Activated CD4-positive, alpha-beta memory T cell treated with anti-CD3 and anti-CD28 coated beads for 36 hours (primary cell): Measurements from ENCODE around the gene STXBP1. TPM values are rescaled to one million over a fixed set of nuclear protein-coding genes. Genes with fewer than 3 reads are reported as not detected.

Source experiments
- CTCF ChIA-PET: fragments of 350-600 bp; sonication (Branson Sonifier 250); formaldehyde crosslinking; loops from one replicate; lab custom pipeline; 2021; ENCODE audit warnings: antibody characterized with exemption, inconsistent platforms; lab: Charles Lee
- POLR2A ChIA-PET: fragments of 350-600 bp; sonication (Branson Sonifier 250); formaldehyde crosslinking; loops from one replicate; lab custom pipeline; 2021; ENCODE audit warnings: antibody characterized with exemption; lab: Charles Lee
- DNase-seq: peaks from one replicate; pipeline ENCODE4 v3.0.0-alpha.2; 2020
- H3K27ac Mint-ChIP-seq: one replicate; pipeline ENCODE4 v1.8.0; 2021; ENCODE audit warnings: mixed read lengths
- H3K27me3 Mint-ChIP-seq: one replicate; pipeline ENCODE4 v1.8.0; 2021; ENCODE audit warnings: mixed read lengths
- H3K36me3 Mint-ChIP-seq: one replicate; pipeline ENCODE4 v1.8.0; 2021; ENCODE audit warnings: mixed read lengths
- H3K4me1 Mint-ChIP-seq: one replicate; pipeline ENCODE4 v1.8.0; 2021; ENCODE audit warnings: low read depth, mixed read lengths
- H3K4me3 Mint-ChIP-seq: one replicate; pipeline ENCODE4 v1.8.0; 2021; ENCODE audit warnings: mild to moderate bottlenecking, mixed read lengths
- H3K9me3 Mint-ChIP-seq: one replicate; pipeline ENCODE4 v1.8.0; 2021; ENCODE audit warnings: mixed read lengths
- intact Hi-C: fragments of 100-400 bp; cut with micrococcal nuclease; formaldehyde crosslinking; loops from one replicate; pipeline ENCODE4 v1.15.1; 2023
- total RNA-seq, 2 experiments: library from RNA; stranded (reverse); gene quantifications; one replicate each; pipeline ENCODE4 v1.2.3, GENCODE V29; 2021

STXBP1 gene
- total RNA-seq, 2 experiments from 2014 or later: 27.3 to 27.8 TPM

- H3K4me1 Mint-ChIP-seq: peaks cover 4% of the 10 kb centered on the region
- H3K27ac Mint-ChIP-seq: no peak overlapping the region
- H3K36me3 Mint-ChIP-seq: no peaks in the 10 kb centered on the region
- H3K27me3 Mint-ChIP-seq: no peaks in the 10 kb centered on the region
- POLR2A ChIA-PET: interaction anchor here (1.4 kb wide), 1 partner anchor 175 kb away, joined by 3 read pairs; the partner anchor contains the start of genes LRSAM1 and RPL12
- intact Hi-C loops: no loop called here
- DNase-seq: no peak
- H3K4me3 Mint-ChIP-seq: no peak overlapping the region
- CTCF ChIA-PET: interaction anchor here (0.7 kb wide), 1 partner anchor 101 kb away, joined by 3 read pairs; no protein-coding TSS in a partner anchor
- H3K9me3 Mint-ChIP-seq: no peaks in the 10 kb centered on the region
Measured at GRCh38 chr9:127626752-127627493, 14.8 kb downstream of the STXBP1 start.

DNA sequence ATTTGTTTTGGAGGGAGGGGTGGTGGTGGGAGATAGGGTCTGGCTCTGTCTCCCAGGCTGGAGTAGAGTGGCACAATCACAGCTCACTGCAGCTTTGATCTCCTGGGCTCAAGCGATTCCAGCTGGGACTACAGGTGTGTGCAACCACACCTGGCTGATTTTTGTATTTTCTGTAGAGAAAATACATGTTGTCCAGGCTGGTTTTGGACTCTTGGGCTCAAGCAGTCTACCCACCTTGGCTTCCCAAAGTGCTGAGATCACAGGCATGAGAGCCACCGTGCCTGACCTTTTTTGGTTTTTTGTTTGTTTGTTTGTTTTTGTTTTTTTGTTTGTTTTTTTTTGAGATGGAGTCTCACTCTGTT is 15.4 kb downstream of the STXBP1 start:
- DNase-seq: no peak
- ChIA-PET CTCF (no interaction called here), POLR2A (no interaction called here)
- H3K27ac Mint-ChIP-seq: no peak overlapping the region
- H3K36me3 Mint-ChIP-seq: no peaks in the 10 kb centered on the region
- H3K9me3 Mint-ChIP-seq: no peaks in the 10 kb centered on the region
- H3K27me3 Mint-ChIP-seq: no peaks in the 10 kb centered on the region
- H3K4me3 Mint-ChIP-seq: no peak overlapping the region
- intact Hi-C loops: no loop called here
- peaks cover 4% of the 10 kb centered on the region for H3K4me1 Mint-ChIP-seq

DNA sequence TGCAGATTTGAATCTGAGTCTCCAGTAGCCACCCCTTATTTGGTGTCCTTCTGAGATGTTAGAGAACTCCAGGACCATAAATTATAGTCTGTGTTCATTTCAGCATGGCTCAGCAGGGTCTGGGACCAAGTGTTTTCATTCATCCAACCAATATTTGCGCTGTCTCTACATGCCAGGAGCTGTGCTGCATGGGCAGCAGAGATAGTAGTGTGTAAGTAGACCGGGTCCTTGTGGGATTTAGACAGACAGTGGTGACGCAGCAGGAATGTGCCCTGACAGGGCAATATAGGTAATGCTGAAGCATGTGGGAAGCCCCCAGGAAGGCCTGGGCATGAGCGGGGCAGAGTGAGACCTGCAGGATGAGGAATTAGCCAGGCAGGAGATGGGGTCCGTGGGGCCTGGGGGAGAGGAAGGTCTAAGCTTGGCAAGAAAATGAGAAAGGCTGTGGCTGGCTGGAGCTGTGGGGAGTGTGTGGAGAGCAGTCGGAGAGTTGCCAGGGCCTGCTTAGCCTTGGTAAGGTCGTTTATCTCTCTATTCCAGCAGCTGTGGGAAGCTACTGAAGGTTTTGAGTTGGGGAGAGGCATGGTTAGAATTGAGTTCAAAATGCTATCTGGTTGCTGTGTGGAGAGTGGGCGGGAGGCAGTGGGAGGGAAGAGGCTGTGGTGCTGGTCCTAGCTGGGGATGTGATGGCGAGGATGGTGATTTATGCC is 16.8 kb downstream of the STXBP1 start:
- POLR2A ChIA-PET: no interaction called here
- no peak overlapping the region for H3K27ac Mint-ChIP-seq
- intact Hi-C loops: no loop called here
- H3K9me3 Mint-ChIP-seq: no peaks in the 10 kb centered on the region
- no peaks in the 10 kb centered on the region for H3K27me3 Mint-ChIP-seq
- H3K4me1 Mint-ChIP-seq: peaks cover 8% of the 10 kb centered on the region
- no peak overlapping the region for H3K4me3 Mint-ChIP-seq
- CTCF ChIA-PET: no interaction called here
- no peak for DNase-seq
- no peaks in the 10 kb centered on the region for H3K36me3 Mint-ChIP-seq

DNA sequence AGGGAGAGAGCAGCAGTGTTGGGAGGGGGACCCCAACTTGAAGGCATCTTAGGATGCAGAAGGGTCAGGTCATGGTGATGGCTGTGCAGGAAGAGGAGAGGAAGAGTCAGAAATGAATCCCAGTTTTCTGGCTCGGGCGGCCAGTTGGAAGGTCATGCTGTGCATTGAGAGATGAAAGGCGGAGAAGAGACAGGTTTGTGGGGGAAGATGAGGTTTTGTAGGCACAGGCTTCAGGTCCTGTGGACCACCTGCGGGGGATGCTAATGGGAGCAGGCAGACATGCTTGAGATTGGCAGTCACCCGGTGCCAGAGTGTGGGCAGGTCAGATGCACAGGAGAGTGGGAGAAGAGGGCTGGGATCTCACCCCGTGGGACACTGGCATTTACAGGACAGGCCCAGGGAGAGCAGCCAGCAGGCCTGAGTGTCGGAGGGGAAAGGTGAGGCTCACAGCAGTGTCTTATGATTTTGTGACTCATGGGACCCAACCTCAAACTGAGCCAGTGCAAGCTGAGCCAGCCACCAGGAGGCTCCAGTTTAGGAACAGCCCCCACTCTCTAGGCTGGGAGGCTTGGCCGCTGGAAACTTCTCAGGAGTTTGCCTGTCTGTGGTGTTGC is 17.5 kb downstream of the STXBP1 start:
- intact Hi-C loops: no loop called here
- Mint-ChIP-seq H3K27me3 (no peaks in the 10 kb centered on the region), H3K4me3 (no peak overlapping the region), H3K9me3 (no peaks in the 10 kb centered on the region), H3K4me1 (peaks cover 15% of the 10 kb centered on the region), H3K36me3 (no peaks in the 10 kb centered on the region), H3K27ac (no peak overlapping the region)
- ChIA-PET POLR2A (no interaction called here), CTCF (no interaction called here)
- no peak for DNase-seq

DNA sequence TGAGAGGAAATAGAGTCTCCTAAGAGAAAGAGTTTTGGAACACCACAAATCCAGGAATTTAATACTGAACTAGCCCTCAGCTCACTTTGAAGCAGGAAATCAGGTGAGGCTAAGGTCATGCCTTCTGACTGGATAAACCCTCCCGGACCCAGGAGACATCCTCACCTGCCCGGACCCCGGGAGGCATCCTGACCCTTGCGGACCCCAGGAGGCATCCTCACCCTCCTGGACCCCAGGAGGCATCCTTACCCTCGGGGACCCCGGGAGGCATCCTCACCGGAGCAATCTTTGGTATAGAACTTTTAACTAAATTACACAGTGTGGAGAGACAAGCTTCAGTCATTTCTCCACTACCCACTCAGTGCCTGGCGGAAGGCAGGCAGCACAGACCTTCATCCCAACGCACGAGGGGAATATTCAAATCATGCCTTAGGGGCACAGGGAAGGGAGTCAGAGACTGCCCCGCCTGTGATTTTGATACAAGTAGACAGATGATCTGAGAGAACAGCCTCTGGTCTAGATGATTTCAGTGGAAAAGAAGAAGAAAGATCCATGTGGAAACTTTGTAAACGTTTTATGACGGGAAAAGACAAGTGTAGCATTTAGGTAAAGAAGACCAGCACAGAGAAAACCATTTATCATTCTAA is 21.3 kb downstream of the STXBP1 start:
- no peak for DNase-seq
- intact Hi-C loops: no loop called here
- ChIA-PET POLR2A (no interaction called here), CTCF (interaction anchor here (0.8 to 1.8 kb wide), 2 partner anchors 101 to 237 kb away, joined by 3 to 6 read pairs; partner anchors contain the start of gene TOR2A)
- Mint-ChIP-seq H3K27ac (no peak overlapping the region), H3K4me3 (no peak overlapping the region), H3K4me1 (peaks cover 16% of the 10 kb centered on the region), H3K36me3 (no peaks in the 10 kb centered on the region), H3K27me3 (no peaks in the 10 kb centered on the region), H3K9me3 (no peaks in the 10 kb centered on the region)

- no peak overlapping the region for H3K4me3 Mint-ChIP-seq
- ChIA-PET POLR2A (no interaction called here), CTCF (interaction anchor here (0.8 to 1.8 kb wide), 2 partner anchors 101 to 236 kb away, joined by 3 to 6 read pairs; partner anchors contain the start of gene TOR2A)
- no peaks in the 10 kb centered on the region for H3K36me3 Mint-ChIP-seq
- no peaks in the 10 kb centered on the region for H3K9me3 Mint-ChIP-seq
- no peak for DNase-seq
- intact Hi-C loops: no loop called here
- no peak overlapping the region for H3K27ac Mint-ChIP-seq
- H3K4me1 Mint-ChIP-seq: peaks cover 16% of the 10 kb centered on the region
- no peaks in the 10 kb centered on the region for H3K27me3 Mint-ChIP-seq
Measured at GRCh38 chr9:127634021-127634420, 21.9 kb downstream of the STXBP1 start.

- POLR2A ChIA-PET: no interaction called here
- H3K9me3 Mint-ChIP-seq: no peaks in the 10 kb centered on the region
- H3K36me3 Mint-ChIP-seq: no peaks in the 10 kb centered on the region
- peaks cover 12% of the 10 kb centered on the region for H3K4me1 Mint-ChIP-seq
- no peaks in the 10 kb centered on the region for H3K27me3 Mint-ChIP-seq
- no peak overlapping the region for H3K27ac Mint-ChIP-seq
- CTCF ChIA-PET: interaction anchor here (1.8 kb wide), 1 partner anchor 100 kb away, joined by 6 read pairs; the partner anchor contains the start of gene TOR2A
- intact Hi-C loops: no loop called here
- DNase-seq: no peak
- no peak overlapping the region for H3K4me3 Mint-ChIP-seq
Measured at GRCh38 chr9:127634698-127635097, 22.6 kb downstream of the STXBP1 start.

DNA sequence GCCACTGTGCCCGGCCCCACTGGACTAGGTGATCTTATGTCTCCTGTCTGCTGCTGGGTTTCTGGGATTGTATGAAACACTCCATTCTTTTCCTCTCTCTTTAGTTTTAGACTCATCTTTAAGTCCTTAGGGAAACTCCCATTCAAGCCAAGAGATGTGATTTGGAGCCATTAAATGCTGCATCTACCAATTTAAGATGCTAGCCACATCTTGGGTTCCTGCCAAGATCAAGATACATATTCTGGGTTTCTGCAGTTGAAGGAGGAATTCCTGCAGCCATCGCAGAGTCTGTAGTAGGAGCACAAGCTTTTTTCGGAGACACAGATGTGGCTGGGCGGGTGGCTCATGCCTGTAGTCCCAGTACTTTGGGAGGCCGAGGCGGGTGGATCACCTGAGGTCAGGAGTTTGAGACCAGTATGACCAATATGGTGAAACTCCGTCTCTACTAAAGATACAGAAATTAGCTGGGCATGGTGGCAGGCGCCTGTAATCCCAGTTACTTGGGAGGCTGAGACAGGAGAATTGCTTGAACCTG is 23.2 kb downstream of the STXBP1 start:
- no peaks in the 10 kb centered on the region for H3K27me3 Mint-ChIP-seq
- no peak for DNase-seq
- intact Hi-C loops: no loop called here
- H3K36me3 Mint-ChIP-seq: no peaks in the 10 kb centered on the region
- no peak overlapping the region for H3K27ac Mint-ChIP-seq
- CTCF ChIA-PET: interaction anchor here (1.8 kb wide), 1 partner anchor 99 kb away, joined by 6 read pairs; the partner anchor contains the start of gene TOR2A
- POLR2A ChIA-PET: interaction anchor here (0.6 kb wide), 1 partner anchor 43 kb away, joined by 4 read pairs; no protein-coding TSS in a partner anchor
- peaks cover 12% of the 10 kb centered on the region for H3K4me1 Mint-ChIP-seq
- H3K4me3 Mint-ChIP-seq: no peak overlapping the region
- H3K9me3 Mint-ChIP-seq: no peaks in the 10 kb centered on the region

DNA sequence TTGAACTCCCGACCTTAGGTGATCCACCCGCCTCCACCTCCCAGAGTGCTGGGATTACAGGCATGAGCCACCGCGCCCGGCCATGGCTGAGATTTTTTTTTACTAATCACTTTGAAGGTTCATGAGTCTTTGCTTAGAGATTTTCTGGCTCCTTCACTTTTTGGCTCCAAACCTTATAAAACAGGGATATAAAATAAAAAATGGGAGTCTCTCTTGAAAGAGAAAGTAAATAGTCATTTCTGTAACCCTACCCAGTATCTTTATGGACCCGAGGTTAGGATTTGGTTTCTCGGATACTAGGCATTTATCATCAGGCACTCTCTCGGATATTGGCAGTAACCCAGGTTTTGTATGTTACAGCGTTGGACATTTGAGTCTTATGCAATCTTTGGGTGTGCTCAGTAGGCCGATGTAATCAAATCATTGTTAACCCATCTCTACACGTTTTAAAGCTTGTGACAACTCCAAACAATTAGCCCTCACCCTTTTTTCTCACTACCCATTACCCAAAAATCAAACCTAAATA is 25.3 kb downstream of the STXBP1 start:
- ChIA-PET CTCF (no interaction called here), POLR2A (no interaction called here)
- no peak for DNase-seq
- H3K36me3 Mint-ChIP-seq: no peaks in the 10 kb centered on the region
- no peaks in the 10 kb centered on the region for H3K9me3 Mint-ChIP-seq
- intact Hi-C loops: no loop called here
- peaks cover 12% of the 10 kb centered on the region for H3K4me1 Mint-ChIP-seq
- H3K27ac Mint-ChIP-seq: no peak overlapping the region
- H3K27me3 Mint-ChIP-seq: no peaks in the 10 kb centered on the region
- no peak overlapping the region for H3K4me3 Mint-ChIP-seq

DNA sequence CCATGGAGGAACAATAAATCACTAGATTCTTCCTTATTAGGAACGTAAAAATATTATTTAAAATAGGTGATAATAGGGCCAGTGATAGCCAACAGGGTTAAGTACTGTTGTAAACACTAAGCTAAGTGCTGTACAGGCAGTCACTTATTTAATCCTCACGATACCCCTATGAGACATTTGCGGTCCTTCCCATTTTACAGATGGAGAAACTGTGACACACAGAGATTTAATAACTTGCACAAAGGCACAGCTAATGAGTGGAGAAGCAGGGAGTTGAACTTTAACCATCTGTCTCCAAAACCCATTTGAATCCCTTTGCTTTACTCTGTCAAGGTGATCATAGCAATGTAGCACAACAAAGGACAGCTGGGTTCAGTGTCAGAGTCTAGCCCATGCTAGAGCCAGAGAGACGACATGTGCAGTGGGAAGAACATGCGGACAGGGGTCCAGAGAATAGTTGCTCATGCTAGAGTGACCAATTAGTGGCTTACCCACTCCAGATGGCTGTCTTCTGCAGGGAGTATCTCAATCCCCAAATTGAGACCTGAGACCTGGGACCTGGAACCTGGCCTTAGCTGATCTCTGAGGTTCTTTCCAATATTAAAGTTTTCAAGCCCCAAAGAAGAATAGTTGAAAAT is 28.9 kb downstream of the STXBP1 start:
- no peak for DNase-seq
- no peaks in the 10 kb centered on the region for H3K36me3 Mint-ChIP-seq
- H3K4me3 Mint-ChIP-seq: no peak overlapping the region
- H3K27ac Mint-ChIP-seq: no peak overlapping the region
- no peaks in the 10 kb centered on the region for H3K9me3 Mint-ChIP-seq
- no peaks in the 10 kb centered on the region for H3K27me3 Mint-ChIP-seq
- ChIA-PET CTCF (interaction anchor here (0.7 kb wide), 1 partner anchor 11 kb away, joined by 3 read pairs; no protein-coding TSS in a partner anchor), POLR2A (no interaction called here)
- intact Hi-C loops: no loop called here
- peaks cover 3% of the 10 kb centered on the region for H3K4me1 Mint-ChIP-seq

- no peak for DNase-seq
- H3K27ac Mint-ChIP-seq: no peak overlapping the region
- no peaks in the 10 kb centered on the region for H3K9me3 Mint-ChIP-seq
- intact Hi-C loops: no loop called here
- H3K4me1 Mint-ChIP-seq: peaks cover 3% of the 10 kb centered on the region
- no peaks in the 10 kb centered on the region for H3K36me3 Mint-ChIP-seq
- no peak overlapping the region for H3K4me3 Mint-ChIP-seq
- ChIA-PET POLR2A (no interaction called here), CTCF (no interaction called here)
- no peaks in the 10 kb centered on the region for H3K27me3 Mint-ChIP-seq
Measured at GRCh38 chr9:127642082-127642740, 30.1 kb downstream of the STXBP1 start.
